ENCODE results near the gene FAM124A. TPM values are rescaled to one million over a fixed set of nuclear protein-coding genes. Genes with fewer than 3 reads are reported as not detected.

The FAM124A gene
- total RNA-seq, 2 experiments from 2014 or later = not detected

DNA sequence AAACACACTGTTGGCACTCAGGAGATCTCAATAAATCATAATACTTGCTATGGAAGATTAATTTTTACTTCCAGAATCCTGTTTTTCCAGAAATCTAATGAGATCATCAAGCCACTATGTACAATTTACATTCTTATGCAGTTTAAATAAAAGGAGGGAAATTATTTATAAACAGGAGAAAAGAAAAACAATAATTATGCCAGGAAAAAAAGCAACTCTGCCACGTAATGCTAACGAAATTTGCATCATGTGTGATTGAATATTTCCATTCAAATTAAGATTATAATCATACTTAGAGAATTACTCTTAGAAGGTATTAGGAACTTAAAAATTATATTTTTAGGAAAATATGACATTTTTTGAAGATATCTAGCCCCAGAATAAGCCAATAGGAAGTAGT, 13.0 kb downstream of the FAM124A start:
- Mint-ChIP-seq H3K4me3 (no peak overlapping the region), H3K27ac (no peak overlapping the region), H3K36me3 (ENCODE audit: low read depth) (no peaks in the 10 kb centered on the region), H3K4me1 (ENCODE audit: low read depth) (no peaks in the 10 kb centered on the region), H3K27me3 (ENCODE audit: low read depth) (peaks cover 20% of the 10 kb centered on the region), H3K9me3 (no peaks in the 10 kb centered on the region)
- no peak for DNase-seq
- intact Hi-C loops (cut with micrococcal nuclease) = no loop called here
- CTCF ChIA-PET = no interaction called here

DNA sequence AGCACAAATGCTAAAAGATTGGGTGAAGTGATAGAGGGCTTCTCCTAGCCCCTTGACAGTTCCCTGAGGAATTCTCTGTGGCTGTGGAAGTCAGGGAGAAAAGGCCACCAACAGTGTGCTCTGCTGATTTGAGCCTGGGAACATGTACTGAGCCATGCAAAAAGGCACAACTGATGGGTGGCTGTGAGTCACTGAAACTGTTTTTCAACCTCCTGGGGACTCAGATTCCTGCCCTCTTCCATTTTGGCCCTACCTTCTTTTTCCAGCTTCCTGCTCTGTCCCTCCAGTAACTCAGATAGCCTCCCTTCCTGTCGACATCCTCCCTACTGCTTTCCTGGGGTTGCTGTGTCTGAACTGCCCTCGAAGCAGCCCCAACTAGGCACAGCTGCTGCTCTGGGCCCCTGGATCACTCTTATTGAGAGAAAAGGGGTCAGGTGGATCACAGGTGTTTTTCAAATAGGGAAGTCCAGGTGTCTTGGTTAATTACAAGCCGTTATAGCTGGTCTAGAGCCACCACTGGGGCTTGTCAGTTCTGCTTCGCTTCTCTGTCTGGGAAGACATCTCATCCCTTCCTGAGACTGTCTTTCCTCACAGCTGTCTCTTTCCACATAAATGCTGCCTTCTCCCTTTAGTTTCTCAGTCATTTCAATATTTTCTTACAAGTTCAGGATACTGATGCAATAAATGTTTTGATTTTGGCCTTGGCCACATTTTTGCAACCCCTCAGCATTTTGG, 13.7 kb downstream of the FAM124A start:
- H3K27ac Mint-ChIP-seq = no peak overlapping the region
- CTCF ChIA-PET = interaction anchor here (1.1 kb wide), 1 partner anchor 122 kb away, joined by 3 read pairs; no protein-coding TSS in a partner anchor

DNA sequence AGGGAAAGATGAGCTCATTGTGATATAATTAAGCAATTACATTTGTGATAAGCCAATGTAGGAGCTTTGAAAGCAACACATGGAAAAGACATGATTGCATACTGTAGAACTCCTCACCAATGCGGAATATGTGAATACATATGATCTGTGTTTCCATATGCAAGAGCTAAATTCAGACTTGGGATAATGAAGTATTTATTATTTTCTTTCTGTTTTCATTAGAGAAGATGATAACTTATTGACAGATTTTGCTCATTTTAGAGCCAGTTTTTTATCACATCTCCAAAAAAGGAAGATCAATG, 14.2 kb downstream of the FAM124A start:
- Mint-ChIP-seq H3K27me3 (ENCODE audit: low read depth) (peaks cover 10% of the 10 kb centered on the region), H3K4me1 (ENCODE audit: low read depth) (no peaks in the 10 kb centered on the region), H3K36me3 (ENCODE audit: low read depth) (no peaks in the 10 kb centered on the region), H3K9me3 (no peaks in the 10 kb centered on the region), H3K27ac (no peak overlapping the region), H3K4me3 (no peak overlapping the region)
- CTCF ChIA-PET = interaction anchor here (0.6 to 1.5 kb wide), 3 partner anchors 10 to 425 kb away, joined by 3 to 4 read pairs (median 4); no protein-coding TSS in a partner anchor
- intact Hi-C loops (cut with micrococcal nuclease) = no loop called here
- no peak for DNase-seq

More for the DNA sequence above, 13.7 kb downstream of the FAM124A start:
- Mint-ChIP-seq H3K4me3 (no peak overlapping the region), H3K36me3 (ENCODE audit: low read depth) (no peaks in the 10 kb centered on the region), H3K27me3 (ENCODE audit: low read depth) (peaks cover 14% of the 10 kb centered on the region), H3K9me3 (no peaks in the 10 kb centered on the region), H3K4me1 (ENCODE audit: low read depth) (no peaks in the 10 kb centered on the region)
- DNase-seq = no peak
- intact Hi-C loops (cut with micrococcal nuclease) = no loop called here

DNA sequence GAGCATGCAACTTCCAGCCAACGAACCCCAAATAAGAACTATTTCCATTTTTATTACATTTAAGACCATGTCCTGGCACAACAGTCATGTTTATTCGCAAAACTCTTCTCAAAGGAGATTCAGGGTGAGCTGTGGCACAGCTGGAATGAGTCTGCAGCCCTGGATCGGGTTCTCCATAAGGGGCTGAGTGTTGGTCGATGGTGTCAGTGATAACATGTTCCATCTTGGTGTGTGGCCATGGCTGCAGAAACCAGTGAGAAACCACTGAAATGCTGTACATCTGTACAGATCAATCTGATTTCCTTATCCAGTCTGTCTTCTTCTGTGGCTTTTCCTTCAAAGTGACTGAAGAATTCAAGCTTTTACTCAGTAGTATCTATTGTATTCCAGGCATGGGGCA, 15.2 kb downstream of the FAM124A start:
- Mint-ChIP-seq H3K27me3 (ENCODE audit: low read depth) (peaks cover 7% of the 10 kb centered on the region), H3K9me3 (no peaks in the 10 kb centered on the region), H3K4me3 (no peak overlapping the region), H3K36me3 (ENCODE audit: low read depth) (no peaks in the 10 kb centered on the region), H3K4me1 (ENCODE audit: low read depth) (no peaks in the 10 kb centered on the region), H3K27ac (no peak overlapping the region)
- DNase-seq = no peak
- CTCF ChIA-PET = interaction anchor here (1.5 to 1.9 kb wide), 2 partner anchors 9 to 49 kb away, joined by 4 to 5 read pairs; no protein-coding TSS in a partner anchor
- intact Hi-C loops (cut with micrococcal nuclease) = no loop called here

DNA sequence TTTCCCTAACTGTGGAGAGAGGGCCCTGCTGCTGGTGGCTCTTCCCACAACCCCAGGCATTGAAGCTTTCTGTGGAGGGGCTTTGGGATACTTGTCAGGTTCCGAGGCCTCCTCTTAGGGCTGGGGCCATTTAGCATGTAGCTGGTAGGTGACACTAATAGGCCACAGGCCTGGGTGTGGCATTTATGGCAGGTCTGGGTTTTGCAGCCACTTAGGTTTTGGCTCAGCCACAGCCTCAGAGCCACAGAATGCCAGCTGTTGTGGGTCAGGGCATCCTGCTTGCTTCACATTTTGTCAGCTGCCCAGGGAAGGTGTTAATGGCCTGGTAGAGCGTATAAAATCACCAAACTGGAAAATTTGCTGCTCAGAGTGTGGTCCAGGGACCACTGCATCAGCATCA, 15.7 kb downstream of the FAM124A start:
- H3K36me3 Mint-ChIP-seq (ENCODE audit: low read depth) = no peaks in the 10 kb centered on the region
- intact Hi-C loops (cut with micrococcal nuclease) = no loop called here

DNA sequence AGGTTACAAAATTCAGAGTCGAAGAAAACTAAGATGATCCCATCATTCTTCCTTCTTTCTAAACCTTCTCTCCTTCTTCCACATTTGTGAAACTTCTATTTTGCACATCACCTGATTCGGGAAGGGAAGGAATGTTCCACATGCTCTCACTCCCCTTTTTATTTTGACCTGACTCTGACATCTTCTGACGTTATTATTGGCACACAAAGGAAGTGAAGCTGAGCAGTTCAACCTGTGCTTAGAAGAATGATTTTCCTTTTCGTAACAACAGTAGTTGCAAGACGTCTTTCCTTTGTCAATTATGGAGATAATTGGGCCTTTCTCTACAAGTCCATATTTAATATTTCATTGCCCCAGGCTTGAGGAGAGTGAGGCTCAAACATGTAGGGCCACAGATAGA, 18.0 kb downstream of the FAM124A start:
- Mint-ChIP-seq H3K4me3 (no peak overlapping the region), H3K27me3 (ENCODE audit: low read depth) (peaks cover 2% of the 10 kb centered on the region), H3K9me3 (no peaks in the 10 kb centered on the region), H3K4me1 (ENCODE audit: low read depth) (no peaks in the 10 kb centered on the region), H3K36me3 (ENCODE audit: low read depth) (no peaks in the 10 kb centered on the region), H3K27ac (no peak overlapping the region)
- intact Hi-C loops (cut with micrococcal nuclease) = no loop called here
- no peak for DNase-seq
- CTCF ChIA-PET = interaction anchor here (1.2 kb wide), 1 partner anchor 33 kb away, joined by 3 read pairs; no protein-coding TSS in a partner anchor

More for the DNA sequence above, 15.7 kb downstream of the FAM124A start:
- Mint-ChIP-seq H3K27me3 (ENCODE audit: low read depth) (peaks cover 6% of the 10 kb centered on the region), H3K27ac (no peak overlapping the region), H3K9me3 (no peaks in the 10 kb centered on the region), H3K4me1 (ENCODE audit: low read depth) (no peaks in the 10 kb centered on the region), H3K4me3 (no peak overlapping the region)
- DNase-seq = no peak
- CTCF ChIA-PET = interaction anchor here (1.0 to 1.9 kb wide), 4 partner anchors 9 to 113 kb away, joined by 3 to 5 read pairs (median 4); no protein-coding TSS in a partner anchor

DNA sequence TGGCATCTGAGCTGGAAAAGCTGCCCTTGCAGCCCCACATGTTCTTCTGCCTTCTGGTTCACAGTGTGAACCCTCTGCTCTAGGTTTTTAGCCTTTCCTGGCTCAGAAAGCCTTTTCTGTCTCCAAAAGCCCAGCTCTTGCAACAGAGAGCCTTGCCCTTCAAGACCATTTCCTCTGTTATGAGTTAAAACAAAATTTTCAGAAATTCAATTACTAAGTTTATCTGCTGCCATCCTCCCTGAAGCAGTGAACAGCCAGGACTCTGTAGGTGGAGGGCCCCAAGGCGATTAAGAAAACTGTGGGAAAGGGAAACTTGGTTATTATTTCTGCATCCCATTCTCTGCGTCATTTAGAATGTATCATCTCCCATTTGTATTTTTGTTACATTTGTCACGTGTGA, 18.8 kb downstream of the FAM124A start:
- Mint-ChIP-seq H3K9me3 (no peaks in the 10 kb centered on the region), H3K4me1 (ENCODE audit: low read depth) (no peaks in the 10 kb centered on the region), H3K36me3 (ENCODE audit: low read depth) (no peaks in the 10 kb centered on the region), H3K27ac (no peak overlapping the region), H3K27me3 (ENCODE audit: low read depth) (peaks cover 2% of the 10 kb centered on the region), H3K4me3 (no peak overlapping the region)
- intact Hi-C loops (cut with micrococcal nuclease) = no loop called here
- DNase-seq = no peak
- CTCF ChIA-PET = interaction anchor here (0.6 kb wide), 1 partner anchor 116 kb away, joined by 3 read pairs; no protein-coding TSS in a partner anchor

DNA sequence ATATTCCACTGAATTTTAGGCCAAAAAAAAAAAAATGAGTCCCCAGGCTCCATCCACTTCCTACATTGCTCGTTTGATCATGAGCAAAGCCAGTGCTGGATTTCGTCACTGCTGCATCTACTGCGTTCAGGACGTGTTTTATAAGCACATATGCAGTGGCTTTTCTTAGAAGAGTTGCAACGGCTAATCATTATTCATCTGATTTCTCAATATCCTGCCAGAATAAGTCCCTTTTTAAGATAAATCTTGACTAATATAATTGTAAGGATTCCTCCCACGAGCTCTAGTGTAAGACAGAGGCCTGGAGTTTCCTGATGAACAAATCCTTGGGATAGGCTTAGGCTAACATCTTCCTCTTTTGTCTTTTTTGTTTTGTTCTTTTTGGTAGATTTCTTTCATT, 19.5 kb downstream of the FAM124A start:
- Mint-ChIP-seq H3K36me3 (ENCODE audit: low read depth) (no peaks in the 10 kb centered on the region), H3K9me3 (no peaks in the 10 kb centered on the region), H3K4me3 (no peak overlapping the region), H3K27me3 (ENCODE audit: low read depth) (peaks cover 2% of the 10 kb centered on the region), H3K4me1 (ENCODE audit: low read depth) (no peaks in the 10 kb centered on the region), H3K27ac (no peak overlapping the region)
- DNase-seq = no peak
- CTCF ChIA-PET = interaction anchor here (1.5 to 1.9 kb wide), 2 partner anchors 11 to 45 kb away, joined by 4 read pairs; no protein-coding TSS in a partner anchor
- intact Hi-C loops (cut with micrococcal nuclease) = no loop called here

DNA sequence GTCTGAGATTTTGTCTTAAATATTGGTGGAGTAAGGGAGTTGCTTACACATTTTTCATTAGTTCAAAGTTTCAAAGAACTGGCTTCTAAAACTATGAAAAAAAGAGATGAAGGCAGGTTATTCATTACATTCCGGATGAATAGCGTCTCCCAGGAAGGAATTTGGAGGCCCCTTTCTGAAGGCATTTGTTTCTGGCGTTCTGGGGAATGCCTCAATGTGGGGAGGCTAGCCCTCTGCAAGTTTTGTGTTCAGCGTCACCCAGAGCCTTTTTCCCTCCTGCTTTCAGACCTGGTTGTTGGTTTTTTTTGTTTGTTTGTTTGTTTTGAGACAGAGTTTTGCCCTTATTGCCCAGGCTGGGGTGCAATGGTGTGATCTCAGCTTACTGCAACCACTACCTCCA, 21.0 kb downstream of the FAM124A start:
- intact Hi-C loops (cut with micrococcal nuclease) = no loop called here
- H3K9me3 Mint-ChIP-seq = no peaks in the 10 kb centered on the region
- no peak overlapping the region for H3K4me3 Mint-ChIP-seq
- DNase-seq = no peak
- H3K36me3 Mint-ChIP-seq (ENCODE audit: low read depth) = no peaks in the 10 kb centered on the region
- no peak overlapping the region for H3K27ac Mint-ChIP-seq
- no peaks in the 10 kb centered on the region for H3K4me1 Mint-ChIP-seq (ENCODE audit: low read depth)
- peaks cover 2% of the 10 kb centered on the region for H3K27me3 Mint-ChIP-seq (ENCODE audit: low read depth)
- CTCF ChIA-PET = interaction anchor here (1.9 kb wide), 1 partner anchor 43 kb away, joined by 4 read pairs; no protein-coding TSS in a partner anchor

DNA sequence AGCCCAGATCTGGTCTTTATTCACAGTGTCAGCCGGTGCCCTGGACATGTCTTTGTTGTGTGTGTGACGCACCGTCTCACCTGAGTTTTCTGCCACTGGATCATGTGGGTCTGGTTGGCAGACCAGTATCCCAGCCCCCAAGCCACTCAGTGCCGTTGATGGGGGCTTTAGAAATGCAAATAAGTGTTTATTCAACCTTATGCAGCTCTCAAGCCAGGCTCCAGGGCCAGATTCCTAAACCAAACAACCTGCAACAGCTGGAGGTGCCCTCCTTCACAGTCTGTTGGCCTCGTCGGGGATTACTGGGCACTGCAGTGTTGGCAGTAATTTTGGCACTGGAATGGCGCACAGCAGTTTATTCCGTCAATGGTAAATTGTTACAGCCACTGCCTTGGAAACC, 21.6 kb downstream of the FAM124A start:
- no peaks in the 10 kb centered on the region for H3K9me3 Mint-ChIP-seq
- no peaks in the 10 kb centered on the region for H3K36me3 Mint-ChIP-seq (ENCODE audit: low read depth)
- intact Hi-C loops (cut with micrococcal nuclease) = no loop called here
- H3K4me1 Mint-ChIP-seq (ENCODE audit: low read depth) = no peaks in the 10 kb centered on the region
- H3K4me3 Mint-ChIP-seq = no peak overlapping the region
- CTCF ChIA-PET = interaction anchor here (1.2 kb wide), 2 partner anchors 10 to 42 kb away, joined by 3 to 5 read pairs; no protein-coding TSS in a partner anchor
- no peak for DNase-seq
- no peak overlapping the region for H3K27ac Mint-ChIP-seq
- H3K27me3 Mint-ChIP-seq (ENCODE audit: low read depth) = peaks cover 2% of the 10 kb centered on the region

DNA sequence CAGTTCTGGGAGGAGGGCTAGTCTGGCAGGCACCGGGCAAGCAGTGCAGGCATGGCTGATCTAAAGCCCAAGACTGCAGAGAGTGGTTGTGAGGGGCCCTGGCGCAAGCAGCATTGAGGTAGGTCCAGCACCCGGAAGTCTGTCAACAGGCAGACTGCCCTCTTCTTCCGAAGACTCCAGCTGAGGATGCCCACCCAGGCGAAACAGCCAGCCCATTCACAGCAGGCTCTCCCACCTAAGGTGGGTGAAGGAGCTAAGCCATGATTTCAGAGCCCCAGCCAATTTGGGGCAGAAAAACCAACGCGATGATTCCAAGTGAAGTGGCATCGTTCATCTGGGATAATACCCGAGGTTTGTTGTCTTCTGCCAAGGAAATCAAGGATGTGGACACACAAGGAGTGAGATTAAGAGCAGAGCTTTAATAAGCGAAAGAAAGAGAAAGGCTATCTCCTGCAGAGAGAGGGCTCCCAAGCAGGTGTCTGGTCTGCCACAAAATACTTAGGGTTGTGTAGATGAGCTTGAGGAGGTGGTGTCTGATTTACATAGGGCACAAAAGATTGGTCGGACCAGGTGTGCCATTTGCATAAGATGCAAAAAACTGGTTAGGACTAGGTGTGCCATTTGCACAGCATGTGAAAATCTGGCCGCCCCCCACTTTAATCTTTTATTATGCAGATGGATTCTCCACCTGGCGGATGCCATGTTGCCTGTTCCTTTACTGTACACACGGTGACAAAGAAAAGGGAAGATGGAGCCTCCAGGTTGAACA, 22.6 kb downstream of the FAM124A start:
- Mint-ChIP-seq H3K9me3 (no peaks in the 10 kb centered on the region), H3K27ac (no peak overlapping the region), H3K36me3 (ENCODE audit: low read depth) (no peaks in the 10 kb centered on the region), H3K4me3 (no peak overlapping the region), H3K27me3 (ENCODE audit: low read depth) (peaks cover 2% of the 10 kb centered on the region), H3K4me1 (ENCODE audit: low read depth) (no peaks in the 10 kb centered on the region)
- intact Hi-C loops (cut with micrococcal nuclease) = no loop called here
- CTCF ChIA-PET = interaction anchor here (1.2 kb wide), 2 partner anchors 11 to 41 kb away, joined by 3 to 5 read pairs; no protein-coding TSS in a partner anchor
- DNase-seq = no peak

DNA sequence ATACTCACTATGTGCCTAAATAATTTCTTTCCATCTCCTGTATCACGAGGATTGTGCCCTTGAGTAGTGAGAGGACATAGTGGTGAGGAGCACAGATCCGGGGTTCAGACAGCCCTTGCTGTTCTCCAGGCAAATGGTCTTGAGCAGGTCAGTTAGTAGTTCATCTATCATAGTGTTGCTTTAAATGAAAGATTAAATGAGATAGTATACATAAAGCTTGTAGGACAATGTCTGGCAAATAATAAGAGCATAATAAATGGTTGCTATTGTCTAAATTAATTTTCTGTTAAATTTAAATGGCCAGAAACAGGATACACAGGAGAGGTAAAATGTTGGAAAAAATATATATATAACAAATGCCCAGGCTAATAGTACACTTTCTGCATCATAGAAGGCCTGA, 23.4 kb downstream of the FAM124A start:
- Mint-ChIP-seq H3K36me3 (ENCODE audit: low read depth) (no peaks in the 10 kb centered on the region), H3K4me1 (ENCODE audit: low read depth) (no peaks in the 10 kb centered on the region), H3K9me3 (no peaks in the 10 kb centered on the region), H3K4me3 (no peak overlapping the region), H3K27me3 (ENCODE audit: low read depth) (peaks cover 2% of the 10 kb centered on the region), H3K27ac (no peak overlapping the region)
- no peak for DNase-seq
- CTCF ChIA-PET = no interaction called here
- intact Hi-C loops (cut with micrococcal nuclease) = no loop called here
